ENCODE data around the gene IST1.

The IST1 gene

DNA sequence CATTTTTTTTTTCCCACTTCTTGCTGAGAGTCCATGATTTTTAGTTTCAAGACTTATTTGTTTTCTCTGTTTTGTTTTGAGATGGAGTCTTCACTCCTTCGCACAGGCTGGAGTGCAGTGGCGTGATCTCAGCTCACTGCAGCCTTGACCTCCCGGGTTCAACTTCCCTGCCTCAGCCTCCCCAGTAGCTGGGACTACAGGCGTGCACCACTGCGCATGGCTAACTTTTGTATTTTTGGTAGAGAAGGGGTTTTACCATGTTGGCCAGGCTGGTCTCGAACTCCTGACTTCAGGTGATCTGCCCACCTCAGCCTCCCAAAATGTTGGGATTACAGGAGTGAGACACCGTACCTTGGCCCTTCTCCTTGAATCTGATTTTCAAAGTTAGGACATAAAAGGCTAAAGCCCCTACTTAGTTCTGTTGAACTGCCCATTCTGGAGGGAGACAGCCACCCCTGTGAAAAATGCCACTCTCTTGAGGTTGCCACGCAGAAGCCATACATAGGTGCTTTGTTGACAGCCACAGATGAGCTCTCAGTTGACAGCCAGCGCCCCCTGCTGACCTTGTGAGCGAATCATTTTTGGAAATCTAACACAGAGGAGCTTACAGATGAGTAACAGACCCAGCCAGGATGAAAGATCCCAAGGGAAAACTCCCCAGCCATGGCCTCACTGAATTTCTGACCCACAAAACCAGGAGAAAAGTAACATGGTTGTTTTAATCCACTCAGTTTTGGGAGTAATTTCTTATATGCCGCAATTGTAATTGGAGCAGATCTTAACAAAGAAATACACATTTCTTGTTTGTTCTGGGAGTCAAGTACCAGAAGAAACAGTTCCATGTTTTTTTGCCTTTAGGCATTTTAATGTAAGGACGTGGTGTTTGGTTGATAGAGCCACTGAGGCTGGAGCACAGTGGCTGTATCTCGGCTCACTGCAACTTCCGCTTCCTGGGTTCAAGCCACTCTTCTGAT, 66.0 kb downstream of the IST1 start:
- in situ Hi-C loops (cut with MboI; ENCODE audit: low sequenced_read_pairs) = no loop called here

DNA sequence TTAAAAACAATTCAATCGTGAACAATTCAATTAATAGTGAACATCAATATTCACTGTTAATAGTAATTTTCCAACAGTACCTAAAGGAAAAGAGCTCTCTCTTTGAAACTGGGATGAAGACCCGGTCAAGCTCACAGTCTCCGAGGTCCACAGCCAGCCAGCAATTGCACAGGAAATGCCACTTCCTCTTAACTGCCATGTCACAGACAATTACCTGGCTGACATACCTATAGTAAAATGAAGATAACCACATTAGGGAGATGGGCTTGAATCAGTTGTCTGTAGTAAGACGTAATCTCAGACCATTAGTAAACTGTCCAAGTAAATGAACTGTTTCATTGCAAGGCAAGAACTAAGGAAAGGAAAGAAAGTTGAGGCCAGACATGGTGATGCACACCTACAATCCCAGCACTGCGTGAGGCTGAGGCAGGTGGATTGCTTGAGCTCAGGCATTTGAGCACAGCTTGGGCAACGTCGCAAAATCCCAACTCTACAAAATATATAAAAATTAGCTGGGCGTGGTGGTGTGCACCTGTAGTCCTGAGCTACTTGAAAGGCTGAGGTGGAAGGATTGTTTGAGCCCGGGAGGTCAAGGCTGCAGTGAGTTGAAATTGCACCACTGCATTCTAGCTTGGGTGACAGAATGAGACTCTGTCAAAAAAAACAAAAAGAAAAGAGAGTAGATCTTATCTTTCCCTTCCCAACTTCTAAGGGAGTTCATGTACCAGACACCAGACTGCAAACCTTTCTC, 68.0 kb downstream of the IST1 start:
- in situ Hi-C loops (cut with MboI; ENCODE audit: low sequenced_read_pairs) = no loop called here

DNA sequence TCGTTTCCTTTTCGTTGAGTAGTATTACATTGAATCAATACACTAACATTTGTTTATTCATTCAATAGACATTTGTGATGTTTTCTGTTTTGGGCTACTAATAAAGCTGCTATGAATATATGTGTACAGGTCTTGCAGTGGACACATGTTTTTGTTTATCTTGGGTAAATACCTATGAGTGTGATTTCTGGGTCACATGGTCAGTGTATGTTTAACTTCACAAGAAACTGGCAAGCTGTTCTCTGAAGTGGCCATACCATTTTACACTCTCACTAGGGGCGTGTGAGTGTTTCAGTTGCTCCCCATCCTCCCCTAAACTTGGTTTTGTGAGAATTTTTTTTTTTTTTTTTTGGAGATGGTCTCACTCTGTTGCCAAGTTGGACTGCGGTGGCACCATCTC, 69.9 kb downstream of the IST1 start:
- in situ Hi-C loops (cut with MboI; ENCODE audit: low sequenced_read_pairs) = no loop called here

DNA sequence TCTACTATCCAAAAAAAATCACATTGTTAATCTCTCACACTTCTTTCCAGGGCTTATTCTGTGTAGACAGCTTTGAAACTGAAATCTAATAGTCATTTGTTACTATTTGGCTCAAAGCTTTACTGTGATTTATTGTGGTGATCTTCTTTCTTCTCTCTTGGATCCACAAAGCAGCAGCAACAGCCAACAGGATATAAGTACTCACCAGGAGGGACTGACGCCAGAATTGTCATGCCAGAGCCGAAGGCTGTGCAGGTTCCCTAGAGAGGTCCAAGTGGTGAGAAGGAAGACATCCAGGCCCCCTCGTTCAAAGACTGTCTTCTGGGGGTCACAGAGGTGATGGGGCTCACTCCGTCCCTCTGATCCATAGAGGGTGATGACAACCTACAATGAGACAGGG, 71.6 kb downstream of the IST1 start:
- in situ Hi-C loops (cut with MboI; ENCODE audit: low sequenced_read_pairs) = no loop called here

DNA sequence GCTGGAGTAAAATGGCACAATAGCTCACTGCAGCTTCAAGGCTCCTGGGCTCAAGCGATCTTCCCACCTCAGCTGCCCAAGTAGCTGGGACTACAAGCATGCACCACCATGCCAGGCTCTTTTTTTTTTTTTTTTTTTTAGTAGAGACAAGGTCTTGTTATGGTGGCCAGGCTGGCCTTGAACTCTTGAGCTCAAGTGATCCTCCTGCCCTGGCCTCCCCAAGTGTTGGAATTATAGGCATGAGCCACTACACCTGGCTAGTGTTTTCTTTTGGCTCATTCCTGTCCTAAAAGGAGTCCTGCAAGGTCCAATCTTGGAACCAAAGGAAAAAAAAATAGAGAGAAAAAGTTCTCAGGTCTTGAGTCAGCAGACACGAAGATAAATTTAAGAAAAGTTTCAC, 74.0 kb downstream of the IST1 start:
- in situ Hi-C loops (cut with MboI; ENCODE audit: low sequenced_read_pairs) = no loop called here

DNA sequence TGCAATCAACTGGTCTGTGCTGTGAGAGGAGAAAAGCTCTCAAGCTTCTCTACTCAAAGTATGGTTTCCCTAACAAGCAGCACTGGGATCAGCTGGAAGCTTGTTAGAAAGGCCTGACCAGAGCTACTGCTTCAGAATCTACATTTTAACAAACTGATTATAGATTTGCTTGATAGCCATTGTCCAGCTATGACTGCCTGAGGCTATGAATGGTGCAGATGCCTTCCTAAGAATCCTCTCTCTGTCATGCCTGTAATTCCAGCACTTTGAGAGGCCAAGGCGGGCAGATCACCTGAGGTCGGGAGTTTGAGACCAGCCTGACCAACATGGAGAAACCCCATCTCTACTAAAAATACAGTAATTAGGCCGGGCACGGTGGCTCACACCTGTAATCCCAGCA, 76.2 kb downstream of the IST1 start:
- in situ Hi-C loops (cut with MboI; ENCODE audit: low sequenced_read_pairs) = no loop called here

DNA sequence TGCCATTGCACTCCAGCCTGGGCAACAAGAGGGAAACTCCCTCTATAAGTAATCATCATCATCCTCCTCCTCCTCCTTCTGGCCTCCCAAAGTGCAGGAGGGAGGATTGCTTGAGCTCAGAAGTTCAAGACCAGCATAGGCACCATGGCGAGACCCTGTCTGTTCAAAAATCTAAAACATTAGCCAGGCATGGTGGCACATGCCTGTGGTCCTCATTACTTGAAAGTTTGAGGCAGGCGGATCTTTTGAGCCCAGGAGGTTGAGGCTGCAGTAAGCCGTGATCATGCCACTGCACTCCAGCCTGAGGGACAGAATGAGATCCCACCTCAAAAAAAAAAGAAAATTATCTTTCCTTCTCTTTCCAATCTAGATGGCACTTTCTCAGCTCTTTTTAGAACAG, 77.0 kb downstream of the IST1 start:
- in situ Hi-C loops (cut with MboI; ENCODE audit: low sequenced_read_pairs) = no loop called here

DNA sequence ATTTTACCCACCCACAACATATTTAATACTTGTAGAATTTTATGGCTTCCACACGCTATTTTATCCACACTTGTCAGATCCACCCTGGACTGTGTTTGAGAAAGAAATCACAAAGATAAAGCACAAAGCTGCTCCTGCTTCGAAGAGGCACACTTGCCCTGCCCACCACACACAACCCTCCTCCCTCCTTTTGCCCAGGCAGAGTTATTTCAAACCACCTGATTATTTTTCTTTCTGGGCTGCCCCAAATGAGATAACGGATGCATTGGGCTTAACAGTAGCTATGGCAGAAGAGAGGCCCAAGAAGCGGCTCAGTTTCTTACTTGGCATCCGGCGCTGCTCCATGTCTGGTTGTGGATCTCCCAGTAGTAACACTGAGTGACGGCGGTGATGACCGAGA, 77.7 kb downstream of the IST1 start:
- in situ Hi-C loops (cut with MboI; ENCODE audit: low sequenced_read_pairs) = no loop called here

DNA sequence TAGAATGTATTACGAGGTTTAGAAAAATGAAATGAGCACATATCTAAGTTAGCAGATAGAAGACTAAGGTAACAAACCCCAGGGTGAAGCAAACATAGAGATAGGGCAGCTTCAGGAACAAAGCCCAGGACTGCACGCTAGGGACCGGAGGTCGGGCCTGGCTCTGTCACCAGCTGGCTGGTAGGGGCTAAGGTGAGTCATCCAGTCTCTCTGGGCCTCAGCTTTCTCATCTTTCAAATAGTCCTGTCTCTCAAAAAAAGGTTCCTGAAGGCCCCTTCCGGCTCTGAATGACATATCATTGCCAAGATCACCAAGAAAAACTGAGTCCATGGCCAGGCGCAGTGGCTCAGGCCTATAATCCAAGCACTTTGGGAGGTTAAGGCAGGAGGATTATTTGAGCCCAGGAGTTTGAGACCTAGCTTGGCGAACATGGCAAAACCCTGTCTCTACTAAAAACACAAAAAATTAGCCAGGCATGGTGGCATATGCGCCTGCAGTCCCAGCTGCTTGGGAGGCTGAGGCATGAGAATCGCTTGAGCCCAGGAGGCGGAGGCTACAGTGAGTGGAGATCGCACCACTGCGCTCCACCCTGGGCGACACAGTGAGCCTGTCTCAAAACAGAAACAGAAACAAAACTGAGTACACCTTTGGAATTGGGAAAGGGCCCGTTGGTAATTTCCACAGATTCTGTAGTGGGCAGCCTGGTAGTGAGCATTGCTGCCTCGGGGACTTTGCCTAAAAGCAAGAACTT, 78.9 kb downstream of the IST1 start:
- in situ Hi-C loops (cut with MboI; ENCODE audit: low sequenced_read_pairs) = no loop called here

Data from hTERT RPE-1 (cell line).